ENCODE measurements around the gene PDE4B. TPM values are rescaled to one million over a fixed set of nuclear protein-coding genes. Genes with fewer than 3 reads are reported as not detected.

PDE4B gene
- total RNA-seq, 1 donor from 2014 or later, result 7.6 TPM

DNA sequence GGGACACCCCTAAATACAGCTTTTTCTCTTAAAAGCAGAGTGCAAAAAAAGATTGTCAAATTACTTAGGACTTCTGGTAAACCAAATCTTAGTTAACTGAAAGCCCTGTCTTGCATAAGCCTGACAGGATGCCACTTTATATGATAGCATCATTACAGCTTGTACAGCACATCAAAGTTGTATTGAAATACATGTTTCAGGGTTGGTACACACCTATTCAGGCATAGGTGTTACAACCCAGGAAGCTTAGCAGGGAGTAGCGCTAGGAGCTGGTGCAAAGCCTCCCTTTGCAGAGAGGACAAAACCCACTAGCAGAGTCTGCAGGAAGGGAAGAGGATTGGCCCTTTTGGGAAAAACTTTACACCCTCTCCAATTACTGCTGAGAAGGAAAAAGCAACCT is 482.4 kb downstream of the PDE4B start:
- no peak for FAIRE-seq
- Histone ChIP-seq H3K27me3 (ENCODE audit: insufficient read depth, low read length) (no peaks in the 10 kb centered on the region), H3K9ac (ENCODE audit: low read length) (no peak overlapping the region), H3K4me2 (ENCODE audit: low read length) (no peak overlapping the region), H3K36me3 (ENCODE audit: insufficient read depth, low read length) (no peaks in the 10 kb centered on the region), H3K4me1 (ENCODE audit: insufficient read depth, low read length) (peaks cover 11% of the 10 kb centered on the region), H4K20me1 (ENCODE audit: insufficient read depth, low read length) (no peaks in the 10 kb centered on the region), H3K79me2 (ENCODE audit: insufficient read depth, low read length) (no peaks in the 10 kb centered on the region), H3K4me3 (ENCODE audit: insufficient read depth, low read depth, low read length) (no peak overlapping the region), H2AFZ (ENCODE audit: low read depth, low read length) (no peak overlapping the region), H3K27ac (ENCODE audit: low read depth, low read length) (no peak overlapping the region), H3K9me3 (ENCODE audit: insufficient read depth, low read depth, low read length) (no peaks in the 10 kb centered on the region)
- TF ChIP-seq EZH2 (IDR thresholded peaks at IDR 0.05; ENCODE audit: insufficient read depth, low read length), result no peak
- TF ChIP-seq, protein P1, sequence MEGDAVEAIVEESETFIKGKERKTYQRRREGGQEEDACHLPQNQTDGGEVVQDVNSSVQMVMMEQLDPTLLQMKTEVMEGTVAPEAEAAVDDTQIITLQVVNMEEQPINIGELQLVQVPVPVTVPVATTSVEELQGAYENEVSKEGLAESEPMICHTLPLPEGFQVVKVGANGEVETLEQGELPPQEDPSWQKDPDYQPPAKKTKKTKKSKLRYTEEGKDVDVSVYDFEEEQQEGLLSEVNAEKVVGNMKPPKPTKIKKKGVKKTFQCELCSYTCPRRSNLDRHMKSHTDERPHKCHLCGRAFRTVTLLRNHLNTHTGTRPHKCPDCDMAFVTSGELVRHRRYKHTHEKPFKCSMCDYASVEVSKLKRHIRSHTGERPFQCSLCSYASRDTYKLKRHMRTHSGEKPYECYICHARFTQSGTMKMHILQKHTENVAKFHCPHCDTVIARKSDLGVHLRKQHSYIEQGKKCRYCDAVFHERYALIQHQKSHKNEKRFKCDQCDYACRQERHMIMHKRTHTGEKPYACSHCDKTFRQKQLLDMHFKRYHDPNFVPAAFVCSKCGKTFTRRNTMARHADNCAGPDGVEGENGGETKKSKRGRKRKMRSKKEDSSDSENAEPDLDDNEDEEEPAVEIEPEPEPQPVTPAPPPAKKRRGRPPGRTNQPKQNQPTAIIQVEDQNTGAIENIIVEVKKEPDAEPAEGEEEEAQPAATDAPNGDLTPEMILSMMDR (IDR thresholded peaks at IDR 0.05; ENCODE audit: insufficient read depth, low read depth, low read length), result no peak
- peaks cover 34% of the 10 kb centered on the region for H3K4me1 Mint-ChIP-seq (ENCODE audit: low read depth, unreplicated experiment)
- H3K36me3 Mint-ChIP-seq (ENCODE audit: low read depth, unreplicated experiment), result peaks cover 1% of the 10 kb centered on the region
- no peak overlapping the region for H3K27ac Mint-ChIP-seq (ENCODE audit: unreplicated experiment)
- no peak for DNase-seq (ENCODE audit: low read depth)
- no peak overlapping the region for H3K4me3 Mint-ChIP-seq (ENCODE audit: unreplicated experiment)
- H3K9me3 Mint-ChIP-seq (ENCODE audit: unreplicated experiment), result no peaks in the 10 kb centered on the region
- no peaks in the 10 kb centered on the region for H3K27me3 Mint-ChIP-seq (ENCODE audit: low read depth, unreplicated experiment)

DNA sequence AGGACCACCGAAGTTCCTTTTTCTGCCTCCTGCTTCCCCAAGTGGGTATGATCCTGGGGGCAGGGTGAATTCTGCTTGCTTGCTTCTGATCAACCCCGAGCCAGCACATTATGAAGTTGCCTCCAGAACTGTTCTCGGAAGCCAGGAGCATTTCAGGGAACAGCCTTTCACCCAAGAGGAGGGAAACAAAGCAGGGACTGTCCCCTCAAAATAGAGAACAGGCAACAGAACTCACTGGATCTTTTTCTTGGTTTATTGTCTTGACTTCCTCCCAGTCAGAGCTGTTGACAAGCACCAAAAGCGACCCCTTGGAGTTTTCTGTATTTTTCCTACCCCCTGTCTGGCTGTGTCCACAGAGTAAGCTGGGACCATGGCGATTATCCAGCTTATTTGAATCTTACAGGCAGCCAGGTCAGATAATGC is 482.9 kb downstream of the PDE4B start:
- no peaks in the 10 kb centered on the region for H3K27me3 Mint-ChIP-seq (ENCODE audit: low read depth, unreplicated experiment)
- Histone ChIP-seq H3K4me3 (ENCODE audit: insufficient read depth, low read depth, low read length) (no peak overlapping the region), H2AFZ (ENCODE audit: low read depth, low read length) (no peak overlapping the region), H3K27ac (ENCODE audit: low read depth, low read length) (no peak overlapping the region), H3K4me2 (ENCODE audit: low read length) (no peak overlapping the region), H3K9me3 (ENCODE audit: insufficient read depth, low read depth, low read length) (no peaks in the 10 kb centered on the region), H3K9ac (ENCODE audit: low read length) (no peak overlapping the region), H3K4me1 (ENCODE audit: insufficient read depth, low read length) (peaks cover 11% of the 10 kb centered on the region), H3K36me3 (ENCODE audit: insufficient read depth, low read length) (no peaks in the 10 kb centered on the region), H3K27me3 (ENCODE audit: insufficient read depth, low read length) (no peaks in the 10 kb centered on the region), H4K20me1 (ENCODE audit: insufficient read depth, low read length) (no peaks in the 10 kb centered on the region), H3K79me2 (ENCODE audit: insufficient read depth, low read length) (no peaks in the 10 kb centered on the region)
- peaks cover 1% of the 10 kb centered on the region for H3K36me3 Mint-ChIP-seq (ENCODE audit: low read depth, unreplicated experiment)
- H3K9me3 Mint-ChIP-seq (ENCODE audit: unreplicated experiment), result no peaks in the 10 kb centered on the region
- peaks cover 31% of the 10 kb centered on the region for H3K4me1 Mint-ChIP-seq (ENCODE audit: low read depth, unreplicated experiment)
- H3K27ac Mint-ChIP-seq (ENCODE audit: unreplicated experiment), result no peak overlapping the region
- FAIRE-seq (no peak), DNase-seq (ENCODE audit: low read depth) (no peak)
- TF ChIP-seq EZH2 (IDR thresholded peaks at IDR 0.05; ENCODE audit: insufficient read depth, low read length), result no peak
- TF ChIP-seq, protein P1 (IDR thresholded peaks at IDR 0.05; ENCODE audit: insufficient read depth, low read depth, low read length), result no peak
- no peak overlapping the region for H3K4me3 Mint-ChIP-seq (ENCODE audit: unreplicated experiment)

- no peak overlapping the region for H3K4me2 ChIP-seq (ENCODE audit: low read length)
- H3K9me3 ChIP-seq (ENCODE audit: insufficient read depth, low read depth, low read length), result no peaks in the 10 kb centered on the region
- FAIRE-seq (no peak), DNase-seq (ENCODE audit: low read depth) (no peak)
- no peaks in the 10 kb centered on the region for H3K27me3 ChIP-seq (ENCODE audit: insufficient read depth, low read length)
- H3K4me1 Mint-ChIP-seq (ENCODE audit: low read depth, unreplicated experiment), result peaks cover 25% of the 10 kb centered on the region
- H2AFZ ChIP-seq (ENCODE audit: low read depth, low read length), result no peak overlapping the region
- no peak overlapping the region for H3K4me3 ChIP-seq (ENCODE audit: insufficient read depth, low read depth, low read length)
- no peak overlapping the region for H3K9ac ChIP-seq (ENCODE audit: low read length)
- TF ChIP-seq, protein P1 (IDR thresholded peaks at IDR 0.05; ENCODE audit: insufficient read depth, low read depth, low read length), result no peak
- no peak for TF ChIP-seq EZH2 (IDR thresholded peaks at IDR 0.05; ENCODE audit: insufficient read depth, low read length)
- H3K27me3 Mint-ChIP-seq (ENCODE audit: low read depth, unreplicated experiment), result no peaks in the 10 kb centered on the region
- H3K4me3 Mint-ChIP-seq (ENCODE audit: unreplicated experiment), result no peak overlapping the region
- no peak overlapping the region for H3K27ac Mint-ChIP-seq (ENCODE audit: unreplicated experiment)
- H3K36me3 Mint-ChIP-seq (ENCODE audit: low read depth, unreplicated experiment), result peaks cover 1% of the 10 kb centered on the region
- no peaks in the 10 kb centered on the region for H4K20me1 ChIP-seq (ENCODE audit: insufficient read depth, low read length)
- H3K79me2 ChIP-seq (ENCODE audit: insufficient read depth, low read length), result no peaks in the 10 kb centered on the region
- no peak overlapping the region for H3K27ac ChIP-seq (ENCODE audit: low read depth, low read length)
- no peaks in the 10 kb centered on the region for H3K9me3 Mint-ChIP-seq (ENCODE audit: unreplicated experiment)
- H3K4me1 ChIP-seq (ENCODE audit: insufficient read depth, low read length), result peaks cover 11% of the 10 kb centered on the region
- H3K36me3 ChIP-seq (ENCODE audit: insufficient read depth, low read length), result no peaks in the 10 kb centered on the region
These were observed 483.5 kb downstream of the PDE4B start for GRCh38 chr1:66276218-66276617.
